ENCODE data around the gene ZNF22. TPM values are rescaled to one million over a fixed set of nuclear protein-coding genes. Genes with fewer than 3 reads are reported as not detected.

Gene ZNF22
- total RNA-seq, 1 donor from 2014 or later, result 12.9 TPM

DNA sequence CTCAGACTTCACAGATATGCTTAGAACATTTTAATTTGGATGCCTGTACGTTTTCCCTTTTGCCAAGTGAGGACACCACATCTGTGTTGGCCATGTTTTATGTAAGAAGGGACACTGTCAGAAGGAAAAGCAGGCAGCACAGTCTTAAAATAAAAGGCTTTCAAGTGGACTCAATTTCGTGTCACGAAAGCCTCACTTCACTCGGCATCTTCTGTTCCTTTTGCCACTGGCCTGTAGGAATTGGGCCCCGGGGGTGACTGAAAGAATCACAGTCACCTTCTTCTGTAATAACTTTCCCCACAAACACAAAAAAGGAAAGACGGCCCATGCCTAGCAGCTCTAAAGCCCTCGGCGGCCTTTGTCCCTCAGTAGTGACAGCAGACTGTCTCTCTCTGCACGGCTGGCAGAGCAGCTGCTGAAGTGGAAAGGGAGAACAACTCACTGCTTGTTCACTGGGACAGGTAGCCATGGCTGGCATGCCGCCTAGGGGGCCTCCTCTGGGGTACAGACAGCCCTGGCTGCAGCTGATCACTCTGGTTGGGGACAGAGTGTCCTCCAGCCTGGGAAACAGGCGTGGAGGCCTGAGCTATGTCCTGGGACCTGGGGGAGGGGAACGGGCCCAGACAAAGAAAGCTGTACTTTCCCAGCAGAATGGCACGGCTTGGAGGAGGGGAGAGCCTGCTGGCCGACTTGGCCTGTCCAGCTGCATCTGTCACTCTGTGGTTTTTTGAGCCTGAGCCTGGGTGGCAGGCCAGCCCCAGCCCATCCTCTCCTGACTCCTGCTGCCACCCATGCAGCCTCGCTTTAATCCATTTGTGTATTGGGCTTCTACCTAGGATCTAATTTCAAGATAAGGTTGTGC lies 36.7 kb upstream of the ZNF22 start:
- ATAC-seq (peak; percentile 47), DNase-seq (ENCODE audit: low spot score) (peak; percentile 74)

DNA sequence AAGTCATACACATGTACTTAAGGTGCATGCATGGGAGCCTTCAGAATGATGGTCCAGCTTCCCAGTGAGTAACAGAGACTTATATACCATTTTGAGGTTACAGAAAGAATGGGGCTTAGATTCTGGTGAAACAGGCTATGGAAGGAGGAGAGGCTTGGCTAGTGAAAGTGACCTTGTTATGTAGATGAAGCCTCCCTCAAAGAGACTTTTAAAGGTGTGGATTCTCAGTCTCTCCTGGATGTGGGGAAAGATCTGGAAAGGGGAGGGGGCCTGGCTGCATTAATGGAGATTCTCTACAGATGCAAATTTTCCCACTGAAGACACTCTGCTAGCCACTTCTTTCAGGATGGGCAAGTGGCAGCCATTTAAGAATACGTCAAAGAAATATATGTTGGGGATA lies 35.6 kb upstream of the ZNF22 start:
- ATAC-seq (no peak), DNase-seq (ENCODE audit: low spot score) (no peak)

DNA sequence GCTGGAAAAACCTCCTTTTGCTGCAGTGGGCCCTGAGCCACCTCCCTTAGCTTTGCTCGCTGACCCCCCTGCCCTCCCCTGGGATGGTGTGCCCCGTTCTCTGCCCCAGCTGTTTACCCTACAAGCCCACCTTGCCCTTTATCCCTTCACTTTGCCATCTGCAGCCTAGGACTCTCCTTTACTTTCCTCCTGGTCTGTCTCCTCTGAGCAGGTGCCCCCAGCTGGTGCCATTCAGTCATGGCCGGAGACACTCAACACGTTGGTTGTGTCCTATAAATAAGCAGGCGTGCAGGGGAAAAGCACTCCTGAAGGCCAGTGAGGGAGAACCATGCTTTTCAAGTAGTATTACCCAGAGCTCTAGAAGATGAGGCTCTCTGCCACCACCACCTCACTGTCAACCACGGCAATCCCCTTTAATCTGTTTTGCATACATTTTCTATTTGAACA lies 35.0 kb upstream of the ZNF22 start:
- ATAC-seq (no peak), DNase-seq (ENCODE audit: low spot score) (peak; percentile 37)

GRCh38 chr10:44966129-44966815 lies 34.5 kb upstream of the ZNF22 start:
- ATAC-seq, result no peak
- DNase-seq (ENCODE audit: low spot score), result peak; percentile 28

- ATAC-seq (no peak), DNase-seq (ENCODE audit: low spot score) (peak; percentile 38)
Observed at GRCh38 chr10:44966816-44967509, 33.8 kb upstream of the ZNF22 start.

GRCh38 chr10:44967616-44968015 lies 33.1 kb upstream of the ZNF22 start:
- peak; percentile 44 for DNase-seq (ENCODE audit: low spot score)
- ATAC-seq, result no peak

GRCh38 chr10:44968091-44968490 lies 32.6 kb upstream of the ZNF22 start:
- DNase-seq (ENCODE audit: low spot score) (peak; percentile 64), ATAC-seq (peak; percentile 31)

GRCh38 chr10:44968500-44969400 lies 32.0 kb upstream of the ZNF22 start:
- DNase-seq (ENCODE audit: low spot score), result peak; percentile 43

GRCh38 chr10:44969854-44970253 lies 30.9 kb upstream of the ZNF22 start:
- peak; percentile 74 for ATAC-seq
- DNase-seq (ENCODE audit: low spot score), result peak; percentile 81

More at GRCh38 chr10:44968500-44969400, 32.0 kb upstream of the ZNF22 start:
- no peak for ATAC-seq

- DNase-seq (ENCODE audit: low spot score), result no peak
- ATAC-seq, result no peak
Observed at GRCh38 chr10:44970812-44971395, 29.8 kb upstream of the ZNF22 start.

GRCh38 chr10:44971434-44971833 lies 29.3 kb upstream of the ZNF22 start:
- DNase-seq (ENCODE audit: low spot score) (no peak), ATAC-seq (no peak)

DNA sequence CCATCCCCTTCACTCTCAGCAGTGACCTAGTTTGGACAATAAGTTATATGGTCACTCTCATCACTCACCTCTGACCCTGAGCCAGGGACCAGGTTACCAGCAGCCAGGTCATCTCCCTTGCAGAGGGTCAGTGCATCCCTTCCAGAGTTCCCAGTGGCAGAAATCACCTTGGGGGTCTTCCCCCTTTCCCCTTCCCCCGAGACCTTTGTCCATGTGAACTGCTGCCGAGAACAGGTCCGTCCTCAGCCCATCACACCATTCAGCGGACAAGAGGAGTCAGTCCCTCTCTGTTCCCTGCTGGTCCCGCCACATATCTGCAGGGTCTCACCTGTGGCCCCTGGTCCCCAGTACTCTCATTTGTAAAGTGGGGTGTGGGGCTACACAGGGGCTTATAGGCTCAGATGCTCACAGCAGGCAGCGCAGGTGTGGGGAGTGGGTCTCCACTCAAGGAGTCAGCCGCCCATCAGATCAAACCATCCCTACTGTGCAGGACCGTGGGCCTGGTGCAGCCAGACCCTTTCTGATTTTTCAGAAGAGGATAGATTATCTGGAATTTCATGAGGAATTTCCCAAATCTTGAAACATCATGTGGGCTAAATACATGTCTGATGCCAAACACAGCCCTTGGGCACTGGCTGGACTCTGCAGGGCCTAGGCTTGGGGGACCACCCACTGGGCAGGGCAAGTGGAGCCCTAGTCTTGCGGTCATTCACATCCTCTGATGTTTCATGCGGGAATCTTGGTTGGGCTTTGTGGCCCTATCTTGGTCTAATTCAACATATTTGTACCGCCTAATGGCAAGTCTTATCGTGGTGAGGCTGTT lies 28.6 kb upstream of the ZNF22 start:
- DNase-seq (ENCODE audit: low spot score), result no peak

GRCh38 chr10:44972874-44973306 lies 27.8 kb upstream of the ZNF22 start:
- no peak for DNase-seq (ENCODE audit: low spot score)

More for the DNA sequence above, 28.6 kb upstream of the ZNF22 start:
- ATAC-seq, result no peak

GRCh38 chr10:44973323-44974081 lies 27.2 kb upstream of the ZNF22 start:
- DNase-seq (ENCODE audit: low spot score) (no peak), ATAC-seq (no peak)

More at GRCh38 chr10:44972874-44973306, 27.8 kb upstream of the ZNF22 start:
- ATAC-seq, result no peak

DNA sequence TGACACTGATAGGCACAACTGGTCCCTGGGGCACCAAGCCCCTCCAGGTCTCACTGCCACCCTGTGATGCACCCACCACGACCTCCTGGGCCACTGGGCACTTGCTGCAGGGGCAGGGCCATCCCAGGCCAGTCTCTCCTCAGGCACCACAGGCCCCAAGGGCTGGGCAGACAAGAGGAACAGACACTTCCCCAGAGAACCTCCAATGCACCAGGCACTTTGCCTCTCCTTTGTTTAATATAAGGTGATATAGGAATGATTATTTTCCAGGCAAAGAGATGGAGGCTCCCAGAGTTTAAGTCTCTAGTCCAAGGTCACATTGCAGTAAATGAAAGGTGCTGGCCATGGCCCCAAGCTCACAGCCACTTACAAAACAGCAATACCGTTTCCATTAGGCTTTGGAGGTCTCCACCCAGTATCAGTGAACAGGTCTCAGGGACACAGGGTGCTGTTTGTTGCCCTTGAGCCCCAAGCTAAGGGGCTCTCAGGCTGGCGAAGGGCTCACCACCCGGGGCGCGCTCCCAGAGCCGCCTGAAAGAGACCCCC lies 26.6 kb upstream of the ZNF22 start:
- ATAC-seq, result no peak
- DNase-seq (ENCODE audit: low spot score), result no peak

GRCh38 chr10:44974628-44975430 lies 25.9 kb upstream of the ZNF22 start:
- peak; percentile 73 for DNase-seq (ENCODE audit: low spot score)

More at GRCh38 chr10:44974628-44975430, 25.9 kb upstream of the ZNF22 start:
- ATAC-seq, result peak; percentile 71
